GM21529 (cell line): ENCODE measurements around the gene CHSY1.

ENCODE experiments used
- ATAC-seq: cut with Tn5 transposase; IDR thresholded peaks from one replicate; pipeline ENCODE4 v1.9.1; 2021; ENCODE audit not compliant: unreplicated experiment

CHSY1 gene

GRCh38 chr15:101173233-101174119 is 78.4 kb downstream of the CHSY1 start:
- no peak for ATAC-seq

- no peak for ATAC-seq
Observed at GRCh38 chr15:101172501-101173071, 79.3 kb downstream of the CHSY1 start.

DNA sequence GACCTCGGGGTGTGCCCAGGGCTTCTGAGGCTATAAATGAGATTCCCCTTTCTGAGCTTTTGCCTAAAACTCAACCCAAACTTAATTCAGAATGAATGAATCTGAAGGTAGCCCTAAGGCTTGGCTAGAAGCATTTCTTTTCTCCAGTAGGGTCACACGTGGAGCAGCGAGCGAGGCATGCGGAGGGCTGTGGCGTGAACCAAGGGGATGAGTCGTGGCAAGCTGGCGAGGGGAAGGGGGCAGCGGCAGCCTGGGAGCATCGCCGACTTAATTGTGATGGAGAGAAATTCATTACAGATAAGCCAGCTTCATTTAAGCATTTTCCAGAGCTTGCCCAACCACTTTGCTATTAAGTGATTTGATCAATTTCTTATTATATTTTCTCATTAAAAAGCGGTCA is 79.9 kb downstream of the CHSY1 start:
- no peak for ATAC-seq

GRCh38 chr15:101170568-101171350 is 81.1 kb downstream of the CHSY1 start:
- ATAC-seq: no peak

DNA sequence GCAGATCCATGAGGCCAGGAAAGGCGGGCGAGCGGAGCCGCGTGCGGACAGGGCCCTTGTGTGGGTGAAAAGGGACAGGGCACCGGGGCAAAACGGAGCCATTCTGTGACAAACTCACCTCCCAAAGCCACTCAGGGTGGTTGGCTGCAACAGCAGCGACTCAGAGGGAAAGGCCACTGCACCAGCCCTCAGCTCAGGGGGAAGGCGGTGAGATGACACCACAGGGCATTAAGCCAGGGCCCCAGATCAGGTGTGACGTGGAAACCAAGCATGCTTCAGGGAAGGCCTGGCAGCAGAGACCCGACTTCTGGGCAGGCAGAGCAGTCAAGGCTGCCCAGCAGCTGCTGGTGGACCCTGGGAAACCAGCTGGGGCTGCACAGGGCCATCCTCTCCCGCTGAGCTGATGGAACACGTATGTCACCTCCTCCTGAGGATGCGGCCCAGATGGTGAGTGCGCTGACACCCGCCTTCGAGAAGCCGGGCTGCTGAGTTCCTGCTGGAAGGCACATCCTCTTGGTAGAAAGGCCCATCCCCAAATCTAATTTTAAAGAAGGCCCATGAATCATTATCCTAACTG is 82.3 kb downstream of the CHSY1 start:
- no peak for ATAC-seq

- ATAC-seq: no peak
Observed at GRCh38 chr15:101168898-101169494, 82.9 kb downstream of the CHSY1 start.

DNA sequence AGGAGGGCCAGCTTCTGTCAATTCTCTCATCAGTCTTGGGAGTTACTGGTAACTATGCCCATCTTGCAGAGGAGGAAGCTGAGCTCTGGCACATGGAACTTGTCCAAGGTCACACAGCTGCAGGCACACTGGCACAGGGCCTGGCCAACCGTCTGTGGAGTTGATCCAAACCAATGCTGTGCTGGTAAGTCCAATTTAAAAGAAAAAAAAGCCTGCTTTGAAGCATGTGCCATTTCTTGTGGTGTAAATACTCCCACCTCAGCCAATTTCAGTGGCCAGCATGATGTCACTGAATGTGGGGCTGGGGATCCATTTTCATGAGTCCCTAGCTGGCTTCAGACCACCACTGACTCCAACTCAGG is 83.4 kb downstream of the CHSY1 start:
- peak; percentile 27 for ATAC-seq

- ATAC-seq: peak; percentile 68
Observed at GRCh38 chr15:101167753-101168462, 83.9 kb downstream of the CHSY1 start.

GRCh38 chr15:101167411-101167752 is 84.5 kb downstream of the CHSY1 start:
- ATAC-seq: no peak

DNA sequence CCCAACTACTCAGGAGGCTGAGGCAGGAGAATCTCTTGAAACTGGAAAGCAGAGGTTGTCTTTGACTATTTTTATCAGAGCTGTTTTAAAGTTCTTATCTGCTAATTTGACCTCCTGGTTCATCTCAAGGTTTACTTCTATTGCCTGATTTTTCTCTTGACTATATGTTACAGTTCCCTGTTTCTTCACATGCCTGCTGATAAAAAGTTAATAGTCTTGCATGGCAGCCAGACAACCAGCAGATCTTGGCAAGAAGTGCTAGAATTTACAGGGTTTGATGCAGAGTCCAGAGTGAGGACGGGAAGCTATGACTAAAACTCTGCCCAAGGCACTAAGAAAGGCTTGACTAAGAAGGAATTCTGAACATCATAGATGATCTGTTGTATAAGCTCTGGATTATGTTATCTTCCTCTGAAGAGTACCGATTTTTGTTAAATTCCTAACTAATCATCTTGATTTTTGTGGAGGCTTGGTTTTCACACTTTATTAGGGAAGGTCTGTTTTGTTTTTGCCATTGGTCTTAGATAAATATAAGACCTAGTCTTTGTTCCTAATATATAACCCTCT is 85.9 kb downstream of the CHSY1 start:
- no peak for ATAC-seq

DNA sequence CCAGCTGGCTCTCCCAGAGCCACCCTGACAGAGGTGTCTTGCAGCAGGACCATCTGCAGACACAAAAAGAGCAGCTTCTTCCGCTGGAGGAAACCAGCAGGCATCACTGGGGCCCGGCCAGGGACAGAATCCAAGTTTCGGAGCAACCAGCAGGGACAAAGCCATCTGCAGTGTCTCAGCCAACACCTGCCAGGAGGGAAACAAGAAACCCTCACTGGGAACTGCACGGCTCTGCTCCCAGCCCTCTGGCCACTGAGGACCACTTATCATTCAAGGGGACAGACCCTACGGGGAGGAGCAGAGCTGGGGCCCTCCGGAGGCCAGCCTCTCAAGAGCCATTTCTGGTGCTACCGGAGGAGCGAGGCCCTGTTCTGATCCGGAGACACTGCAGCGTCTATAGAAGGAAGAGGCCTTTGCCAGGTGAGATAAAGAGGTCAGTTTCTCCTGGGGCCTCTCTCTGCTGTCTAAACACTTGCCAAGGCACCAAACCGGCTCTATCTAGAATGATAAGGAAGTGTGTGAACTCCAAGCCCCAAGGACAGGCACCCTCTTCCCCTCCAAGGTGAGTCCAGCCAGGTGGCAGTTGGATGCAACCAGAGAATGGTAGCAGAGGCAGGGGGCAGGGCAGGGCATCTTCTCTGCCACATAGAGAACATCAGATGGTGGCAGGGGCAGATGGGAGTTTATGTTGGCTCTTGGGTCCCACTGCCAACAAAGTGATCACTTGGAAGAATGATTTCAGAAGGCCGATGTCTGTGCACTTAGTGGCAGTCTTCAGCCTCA is 89.0 kb downstream of the CHSY1 start:
- no peak for ATAC-seq

DNA sequence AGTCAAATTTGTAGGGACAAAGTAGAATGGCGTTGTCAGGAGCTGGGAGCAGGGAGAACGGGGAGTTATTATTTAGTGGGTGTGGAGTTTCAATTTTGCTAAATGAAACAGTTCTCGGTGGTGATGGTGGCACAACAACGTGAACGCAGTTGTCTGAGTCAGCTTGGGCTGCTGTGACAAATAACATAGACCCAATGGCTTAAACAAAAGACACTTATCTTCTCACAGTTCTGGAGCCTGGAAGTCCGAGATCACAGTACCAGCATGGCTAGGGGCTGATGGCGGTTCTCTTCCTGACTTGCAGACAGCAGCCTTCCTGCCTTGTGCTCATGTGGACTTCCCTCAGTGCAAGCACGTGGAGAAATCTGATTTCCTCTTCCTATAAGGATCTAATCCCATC is 90.2 kb downstream of the CHSY1 start:
- no peak for ATAC-seq

DNA sequence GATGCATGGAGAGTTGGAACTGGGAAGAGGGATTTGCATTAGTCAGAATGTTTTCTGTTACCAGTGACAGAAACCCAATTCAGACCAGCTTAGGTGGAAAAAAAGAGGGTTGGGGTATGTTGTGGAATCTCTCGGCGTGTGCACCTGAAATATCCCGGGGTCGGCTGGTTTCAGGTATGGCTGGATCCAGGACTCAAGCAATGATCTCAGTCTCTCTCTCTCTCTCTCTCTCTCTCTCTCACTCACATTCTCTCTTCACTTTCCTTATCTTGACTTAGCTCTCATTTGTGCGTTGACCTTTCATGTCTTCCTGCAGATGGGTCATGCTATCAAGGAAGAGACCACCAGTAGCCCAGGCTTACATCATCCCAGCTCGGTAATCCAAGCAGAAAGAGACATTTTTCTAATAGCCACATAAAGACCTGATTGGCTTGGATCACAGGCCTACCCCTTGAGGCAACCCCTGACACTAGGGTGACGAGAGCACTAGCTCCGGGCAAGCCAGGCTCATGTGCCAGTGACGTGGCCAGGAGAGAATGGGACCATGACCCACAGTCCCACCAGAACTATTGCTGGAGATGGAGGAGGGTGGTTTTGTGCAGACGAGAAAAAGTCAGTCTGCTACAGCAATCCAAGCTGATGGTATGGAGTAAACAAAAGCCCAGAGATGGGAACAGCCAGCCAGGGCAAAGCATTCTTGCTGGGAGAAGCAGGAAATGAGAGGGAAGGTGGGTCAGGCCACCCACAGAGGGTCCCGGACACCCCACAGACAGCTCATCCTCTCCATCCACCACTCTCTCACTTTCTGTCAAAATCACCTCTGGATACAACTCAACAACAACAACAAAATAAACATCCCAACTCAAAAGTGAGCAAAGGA is 91.7 kb downstream of the CHSY1 start:
- ATAC-seq: no peak

DNA sequence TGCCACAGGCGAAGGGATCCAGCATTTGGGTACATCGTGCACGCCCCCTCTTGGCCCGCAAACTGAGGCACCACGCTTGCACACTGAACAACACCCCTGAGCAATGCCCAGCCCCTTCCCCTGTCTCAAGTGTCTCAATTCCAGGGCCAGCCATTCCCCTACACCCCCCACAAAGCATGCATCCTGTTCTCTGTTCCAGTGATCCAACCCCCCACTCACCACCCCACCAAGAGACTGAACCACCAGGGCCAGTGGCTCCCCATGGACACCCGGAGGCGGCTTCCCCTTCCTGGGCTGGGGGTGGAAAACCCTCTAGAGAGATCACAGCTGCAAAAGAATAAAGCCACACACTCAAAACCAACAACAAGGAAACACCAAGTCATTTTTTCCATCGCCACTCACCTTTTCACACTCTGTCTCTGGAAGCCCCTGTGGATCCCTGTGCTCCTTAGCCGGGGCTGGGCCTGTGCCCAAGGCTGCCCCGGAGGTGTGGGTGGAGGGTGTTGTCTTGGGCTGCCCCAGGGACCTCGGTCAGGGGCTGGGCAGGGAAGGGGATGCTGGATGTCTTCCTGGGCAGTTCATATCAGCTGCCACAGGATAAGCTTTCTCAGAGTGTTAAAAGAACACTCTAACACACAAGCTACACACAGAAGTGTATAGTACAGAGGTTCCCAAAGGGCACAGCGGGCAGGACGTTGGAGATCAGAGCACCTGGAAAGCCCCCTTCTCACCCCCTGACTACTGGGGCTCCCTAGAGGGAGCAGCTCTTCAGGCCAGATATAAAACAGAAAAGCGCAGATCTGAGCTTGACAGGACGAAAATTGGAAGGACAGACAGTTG is 92.5 kb downstream of the CHSY1 start:
- no peak for ATAC-seq

GRCh38 chr15:101158166-101159095 is 93.4 kb downstream of the CHSY1 start:
- ATAC-seq: no peak

DNA sequence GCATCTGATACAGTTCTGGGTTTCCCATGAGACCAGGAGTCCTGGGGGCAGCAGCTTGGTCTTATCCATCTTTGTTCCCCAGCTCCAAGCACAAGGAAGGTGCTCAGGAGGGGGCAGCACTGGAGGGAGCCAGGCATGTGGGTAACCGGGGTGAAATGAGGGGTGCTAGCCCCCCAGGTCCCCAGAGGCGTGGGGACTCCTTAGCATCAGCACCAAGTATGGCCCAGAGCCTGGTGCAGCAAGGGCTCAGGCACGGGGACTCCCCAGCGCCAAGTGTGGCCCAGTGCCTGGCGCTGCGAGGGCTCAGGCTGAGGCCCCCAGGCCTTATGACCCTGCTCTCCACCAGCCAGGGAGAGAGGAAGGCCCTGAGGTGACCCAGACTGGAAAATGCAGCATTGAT is 94.1 kb downstream of the CHSY1 start:
- no peak for ATAC-seq
